ENCODE measurements around the gene RLN3.

- TF ChIP-seq CTCF (conservative IDR thresholded peaks at IDR 0.05; ENCODE audit: low read depth, low read length) (no peak), EZH2 (IDR thresholded peaks at IDR 0.05; ENCODE audit: borderline replicate concordance, low read depth, low read length, poor library complexity, severe bottlenecking) (no peak)
Observed at GRCh38 chr19:13979244-13979615, 48.7 kb upstream of the RLN3 start.

All from A673 (cell line).